ENCODE measurements around the gene MEGF11.

- TF ChIP-seq EZH2 (IDR thresholded peaks at IDR 0.05) (no peak), FOXP2 (optimal IDR thresholded peaks at IDR 0.05; ENCODE audit: control extremely low read depth, extremely low read length, insufficient read depth) (no peak), POLR2AphosphoS5 (IDR thresholded peaks at IDR 0.05; ENCODE audit: borderline replicate concordance, low read depth, low read length) (no peak)
These were observed 82.8 kb downstream of the MEGF11 start for GRCh38 chr15:66170716-66171115.
